B cell (primary cell): ENCODE measurements around the gene HOXB13. TPM values are rescaled to one million over a fixed set of nuclear protein-coding genes. Genes with fewer than 3 reads are reported as not detected.

Experiments used
- ATAC-seq: fragments of 200-7000 bp; cut with Tn5 transposase; one replicate; pipeline ENCODE4 v1.10.0; 2021; ENCODE audit warnings: low read depth, mild to moderate bottlenecking, moderate number of reproducible peaks, moderate library complexity
- CTCF ChIA-PET: fragments of 350-600 bp; sonication (Branson Sonifier 250); formaldehyde crosslinking; loops from one replicate; lab custom pipeline; 2021; ENCODE audit warnings: antibody characterized with exemption, inconsistent platforms; lab: Charles Lee
- POLR2A ChIA-PET: fragments of 350-600 bp; sonication (Branson Sonifier 250); formaldehyde crosslinking; loops from one replicate; lab custom pipeline; 2021; ENCODE audit warnings: antibody characterized with exemption; lab: Charles Lee
- DNase-seq: peaks from one replicate; pipeline ENCODE4 v3.0.0; 2013
- H2AFZ ChIP-seq: 2 replicates; pipeline ENCODE4 v1.6.1; 2012; ENCODE audit warnings: mild to moderate bottlenecking, low read depth, low read length; ENCODE audit not compliant: insufficient read depth, poor library complexity, severe bottlenecking
- H3K27ac ChIP-seq, 2 donors: 1 replicate in 1 of 2; 2 replicates in 1 of 2; pipeline ENCODE4 v1.5.1; 2012 to 2013; ENCODE audit warnings: low read length in 2 of 2, mild to moderate bottlenecking in 2 of 2, moderate library complexity in 1 of 2
- H3K27me3 ChIP-seq, 4 experiments: fragments of 200-600 bp in 1 of 4; sonication (generic) in 1 of 4; replicated peaks in 1 of 4; 1 replicate in 2 of 4; 2 replicates in 2 of 4; pipeline versions ENCODE4 v1.6.1 to v1.7.0; 2013 to 2016; ENCODE audit warnings: low read length in 3 of 4, mild to moderate bottlenecking in 2 of 4, mixed read lengths in 1 of 4, moderate library complexity in 1 of 4; ENCODE audit not compliant: insufficient read depth in 4 of 4, control insufficient read depth in 3 of 4; ENCODE audit errors: control extremely low read depth in 1 of 4
- H3K36me3 ChIP-seq, 2 experiments: replicated peaks in 1 of 2; 1 replicate in 1 of 2; 2 replicates in 1 of 2; pipeline versions ENCODE4 v1.6.1 to v1.7.1; 2013; ENCODE audit warnings: low read length in 1 of 2; ENCODE audit not compliant: insufficient read depth in 2 of 2, control insufficient read depth in 1 of 2; ENCODE audit errors: control extremely low read depth in 1 of 2, extremely low read depth in 1 of 2
- H3K4me1 ChIP-seq, 2 donors: fragments of 200-600 bp in 1 of 2; sonication (generic) in 1 of 2; 1 replicate in 1 of 2; 2 replicates in 1 of 2; pipeline versions ENCODE4 v1.5.1 to v1.6.1; 2013 to 2017; ENCODE audit warnings: low read length in 2 of 2; ENCODE audit not compliant: control insufficient read depth in 2 of 2, insufficient read depth in 2 of 2
- H3K4me2 ChIP-seq: replicated peaks from 2 replicates; pipeline ENCODE3; 2012; ENCODE audit warnings: mild to moderate bottlenecking, low read depth, low read length; ENCODE audit not compliant: poor library complexity, severe bottlenecking
- H3K4me3 ChIP-seq, 5 experiments: fragments of 200-600 bp in 1 of 5; sonication (generic) in 1 of 5; 1 replicate in 3 of 5; 2 replicates in 2 of 5; pipeline versions ENCODE4 v1.5.1 to v1.7.0; 2011 to 2016; ENCODE audit warnings: low read length in 4 of 5, mild to moderate bottlenecking in 4 of 5, low read depth in 2 of 5, control low read depth in 1 of 5, moderate library complexity in 1 of 5; ENCODE audit not compliant: insufficient read depth in 1 of 5; ENCODE audit errors: control extremely low read depth in 1 of 5, extremely low read depth in 1 of 5
- H3K79me2 ChIP-seq: fragments of 200-600 bp; sonication (generic); one replicate; pipeline ENCODE4 v1.6.0; 2016; ENCODE audit warnings: low read length; ENCODE audit not compliant: control insufficient read depth, insufficient read depth
- H3K9ac ChIP-seq: fragments of 200-600 bp; sonication (generic); 2 replicates; pipeline ENCODE4 v1.6.1; 2017; ENCODE audit warnings: mild to moderate bottlenecking, low read length, moderate library complexity
- H3K9me3 ChIP-seq, 3 donors: one replicate each; pipeline versions ENCODE4 v1.6.1 to v1.7.1; 2013; ENCODE audit warnings: low read length in 2 of 3; ENCODE audit not compliant: control insufficient read depth in 2 of 3, insufficient read depth in 1 of 3; ENCODE audit errors: control extremely low read depth in 1 of 3
- H4K20me1 ChIP-seq: 2 replicates; pipeline ENCODE4 v1.6.0; 2012; ENCODE audit warnings: mild to moderate bottlenecking, low read length; ENCODE audit not compliant: insufficient read depth, control insufficient read depth, poor library complexity, severe bottlenecking
- H3K27ac Mint-ChIP-seq: one replicate; pipeline ENCODE4 v1.8.0; 2021; ENCODE audit warnings: mixed read lengths
- H3K27me3 Mint-ChIP-seq: one replicate; pipeline ENCODE4 v1.8.0; 2021; ENCODE audit warnings: mixed read lengths
- H3K4me1 Mint-ChIP-seq: one replicate; pipeline ENCODE4 v1.8.0; 2021; ENCODE audit warnings: mixed read lengths
- H3K4me3 Mint-ChIP-seq: one replicate; pipeline ENCODE4 v1.8.0; 2021; ENCODE audit warnings: mixed read lengths
- H3K9me3 Mint-ChIP-seq: one replicate; pipeline ENCODE4 v1.8.0; 2022; ENCODE audit warnings: mixed read lengths; ENCODE audit not compliant: insufficient read depth
- CTCF ChIP-seq: fragments of 200-600 bp; IDR thresholded peaks from one replicate; pipeline ENCODE4 v1.8.0; 2022; ENCODE audit warnings: antibody characterized with exemption, mild to moderate bottlenecking
- EZH2 ChIP-seq: IDR thresholded peaks from 2 replicates; pipeline ENCODE4 v1.6.1; 2012; ENCODE audit warnings: borderline replicate concordance, low read depth, mild to moderate bottlenecking, moderate library complexity, low read length; ENCODE audit not compliant: insufficient read depth, poor library complexity, severe bottlenecking
- WGBS: methylation state at CpG from one replicate; pipeline ENCODE4 v1.1.5; 2013; ENCODE audit warnings: missing lambda C conversion rate; ENCODE audit not compliant: insufficient coverage; 5-methylcytosine and 5-hydroxymethylcytosine counted together
- intact Hi-C: fragments of 100-400 bp; cut with micrococcal nuclease; formaldehyde crosslinking; loops from one replicate; pipeline ENCODE4 v1.10.0; 2022
- polyA plus RNA-seq: library from polyadenylated mRNA; depleted of rRNA; stranded (reverse); fragments of >200 nt; gene quantifications from 2 replicates; pipeline ENCODE4 v1.2.3, GENCODE V29; 2012
- total RNA-seq, 2 donors: library from RNA; stranded (reverse); fragments of 120-200 nt in 1 of 2; gene quantifications; 1 replicate in 1 of 2; 2 replicates in 1 of 2; pipeline versions ENCODE4 v1.2.3 to v1.2.4, GENCODE V29; 2013 to 2022

The HOXB13 gene
- total and polyA plus RNA-seq, 2 donors (not counting 1 experiment from before 2014, with no cell fraction given), result not detected

GRCh38 chr17:48755356-48755755 lies 26.8 kb upstream of the HOXB13 start:
- ChIA-PET POLR2A (interaction anchor here (0.7 kb wide), 1 partner anchor 39 kb away, joined by 3 read pairs; no protein-coding TSS in a partner anchor), CTCF (interaction anchor here (0.7 to 1.5 kb wide), 3 partner anchors 9 to 677 kb away, joined by 3 to 4 read pairs (median 3); no protein-coding TSS in a partner anchor)
- intact Hi-C loops, result no loop called here
- H3K79me2 ChIP-seq, result no peaks in the 10 kb centered on the region
- H3K9me3 Mint-ChIP-seq, result no peaks in the 10 kb centered on the region
- H3K27ac Mint-ChIP-seq, result no peak overlapping the region
- no peak overlapping the region for H3K9ac ChIP-seq
- H3K27me3 Mint-ChIP-seq, result peaks cover 77% of the 10 kb centered on the region
- no peak overlapping the region for H3K4me3 ChIP-seq
- peak overlapping the region; percentile 26 for H3K4me3 Mint-ChIP-seq
- peak overlapping the region; percentile 49 for H3K4me2 ChIP-seq
- H3K9me3 ChIP-seq, result peaks cover 0 to 33% (median 0%) of the 10 kb centered on the region in 3 donors
- no CpG with 5 or more reads among the region's 8 CpGs for WGBS
- TF ChIP-seq CTCF (no peak), EZH2 (no peak)
- H3K36me3 ChIP-seq, result no peaks in the 10 kb centered on the region
- ATAC-seq (no peak), DNase-seq (peak; percentile 31)
- H3K4me1 ChIP-seq, result peaks cover 15 to 38% of the 10 kb centered on the region in 2 donors
- no peaks in the 10 kb centered on the region for H4K20me1 ChIP-seq
- H2AFZ ChIP-seq, result no peak overlapping the region
- peaks cover 0 to 75% (median 64%) of the 10 kb centered on the region in 4 experiments for H3K27me3 ChIP-seq
- H3K27ac ChIP-seq, result no peak overlapping the region
- H3K4me1 Mint-ChIP-seq, result peaks cover 21% of the 10 kb centered on the region

DNA sequence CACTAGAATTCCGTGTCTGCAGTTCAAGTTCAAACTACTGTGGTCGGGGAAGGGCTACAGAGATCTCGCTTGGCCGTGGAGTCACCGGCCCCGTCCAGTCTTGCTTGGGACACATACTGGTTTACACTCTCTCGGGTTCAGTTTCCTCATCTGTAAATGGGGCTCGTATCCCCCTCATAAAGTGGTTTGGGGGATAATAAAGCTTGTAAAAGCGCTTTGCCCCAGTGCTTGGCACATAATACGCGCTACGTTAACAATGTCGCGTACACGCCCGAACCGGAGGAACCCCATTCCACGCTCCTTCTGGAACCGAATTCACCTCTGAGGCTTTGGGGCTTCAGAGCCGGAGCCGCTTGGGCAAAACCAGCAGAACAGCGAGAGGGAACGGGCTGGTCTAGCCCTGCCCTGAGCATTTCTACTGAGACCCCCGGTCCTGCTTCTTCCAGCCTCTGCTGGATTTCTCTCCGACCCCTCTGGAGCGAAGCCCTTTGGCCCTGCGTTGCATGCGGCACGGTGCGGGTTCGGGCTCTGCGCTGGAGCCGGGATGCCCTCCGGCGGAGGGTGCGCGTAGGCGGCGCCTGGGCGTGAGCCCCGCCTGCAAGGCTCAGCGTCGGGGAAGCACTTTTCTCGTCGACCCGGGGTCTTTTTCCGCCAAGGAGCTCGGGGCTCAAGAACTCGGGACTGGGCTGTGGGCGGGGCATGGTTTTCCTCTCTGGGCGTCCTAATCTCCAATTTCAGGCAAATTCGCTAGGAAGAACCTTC lies 26.1 kb upstream of the HOXB13 start:
- ATAC-seq, result no peak
- H3K4me3 ChIP-seq, result no peak overlapping the region
- peaks cover 0 to 80% (median 71%) of the 10 kb centered on the region in 4 experiments for H3K27me3 ChIP-seq
- no peaks in the 10 kb centered on the region for H4K20me1 ChIP-seq
- H3K27ac ChIP-seq, result no peak overlapping the region
- 15% methylated on average over 50 of the region's 52 CpGs for WGBS
- POLR2A ChIA-PET, result interaction anchor here (0.5 kb wide), 1 partner anchor 18 kb away, joined by 4 read pairs; no protein-coding TSS in a partner anchor
- TF ChIP-seq EZH2, result peak; percentile 6
- TF ChIP-seq CTCF, result no peak
- H3K27me3 Mint-ChIP-seq, result peaks cover 77% of the 10 kb centered on the region
- H3K4me2 ChIP-seq, result peak overlapping the region; percentile 49
- H3K4me1 Mint-ChIP-seq, result peaks cover 21% of the 10 kb centered on the region
- H3K9me3 Mint-ChIP-seq, result no peaks in the 10 kb centered on the region
- peak overlapping the region; percentile 30 for H3K9ac ChIP-seq
- no peak overlapping the region for H3K27ac Mint-ChIP-seq
- H3K4me3 Mint-ChIP-seq, result peak overlapping the region; percentile 26
- intact Hi-C loops, result no loop called here
- no peaks in the 10 kb centered on the region for H3K79me2 ChIP-seq
- H3K4me1 ChIP-seq, result peaks cover 15 to 41% of the 10 kb centered on the region in 2 donors
- H3K9me3 ChIP-seq, result peaks cover 0 to 39% (median 2%) of the 10 kb centered on the region in 3 donors
- peak; percentile 42 for DNase-seq
- no peaks in the 10 kb centered on the region for H3K36me3 ChIP-seq
- CTCF ChIA-PET, result interaction anchor here (1.0 to 2.4 kb wide), 4 partner anchors 10 to 37 kb away, joined by 3 to 9 read pairs (median 5); no protein-coding TSS in a partner anchor
- no peak overlapping the region for H2AFZ ChIP-seq
